GM21360 (cell line): ENCODE data around the gene SCAMP2.

ENCODE experiments used
- ATAC-seq: cut with Tn5 transposase; IDR thresholded peaks from one replicate; pipeline ENCODE4 v1.9.1; 2021; ENCODE audit warnings: mild to moderate bottlenecking, moderate library complexity; ENCODE audit not compliant: unreplicated experiment

Gene SCAMP2

DNA sequence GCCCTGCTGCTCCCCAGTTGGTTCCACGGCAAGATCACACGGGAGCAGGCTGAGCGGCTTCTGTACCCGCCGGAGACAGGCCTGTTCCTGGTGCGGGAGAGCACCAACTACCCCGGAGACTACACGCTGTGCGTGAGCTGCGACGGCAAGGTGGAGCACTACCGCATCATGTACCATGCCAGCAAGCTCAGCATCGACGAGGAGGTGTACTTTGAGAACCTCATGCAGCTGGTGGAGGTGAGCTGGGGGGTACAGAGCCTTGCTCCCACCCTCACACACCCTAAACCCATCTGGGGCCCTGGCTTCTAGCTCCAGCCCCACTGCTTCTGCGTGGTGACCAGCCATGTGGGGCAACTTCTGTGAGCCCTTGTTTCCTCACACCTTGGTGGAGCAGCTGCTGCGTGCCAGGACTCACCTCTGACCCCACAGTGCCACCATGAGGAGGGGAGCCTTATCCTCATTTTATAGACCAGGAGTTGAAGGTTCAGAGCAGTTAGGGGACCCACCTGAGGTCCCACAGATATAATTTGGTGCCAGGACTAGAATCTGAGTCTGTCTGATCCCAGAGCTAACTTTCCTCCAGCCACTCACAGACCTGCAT, 73.8 kb downstream of the SCAMP2 start:
- ATAC-seq = no peak

DNA sequence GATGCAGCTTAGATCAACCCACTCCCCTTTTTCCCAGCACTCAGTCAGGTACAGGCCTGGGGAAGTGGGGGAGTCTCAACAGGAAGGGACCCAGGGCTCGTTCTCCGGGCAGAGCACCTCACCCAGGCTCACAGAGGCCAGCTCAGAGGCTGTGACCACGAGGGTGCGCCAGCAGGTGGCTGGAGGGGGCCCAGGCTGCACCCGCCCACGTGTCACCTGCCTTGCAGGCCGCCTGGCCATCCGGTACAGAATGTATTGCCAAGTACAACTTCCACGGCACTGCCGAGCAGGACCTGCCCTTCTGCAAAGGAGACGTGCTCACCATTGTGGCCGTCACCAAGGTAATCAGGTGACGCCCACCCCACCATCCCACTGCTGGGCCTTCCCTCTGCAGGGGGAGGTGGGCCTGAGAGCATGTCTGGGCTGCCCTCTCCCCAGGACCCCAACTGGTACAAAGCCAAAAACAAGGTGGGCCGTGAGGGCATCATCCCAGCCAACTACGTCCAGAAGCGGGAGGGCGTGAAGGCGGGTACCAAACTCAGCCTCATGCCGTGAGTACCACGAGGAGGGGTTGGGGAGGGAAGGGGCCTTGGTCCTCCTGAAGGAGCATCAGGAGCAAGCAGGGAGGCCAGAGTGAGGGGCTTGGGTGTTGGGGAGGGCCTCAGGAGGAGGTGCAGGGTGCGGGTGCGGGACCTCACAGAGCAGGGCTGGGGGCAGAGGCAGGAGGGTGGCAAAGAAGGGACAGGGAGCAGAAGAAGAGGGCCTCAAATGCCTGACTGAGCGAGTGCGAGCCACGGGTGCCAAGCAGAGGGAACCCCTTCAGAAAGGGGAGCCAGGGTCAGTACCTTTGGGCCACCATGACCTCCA, 74.5 kb downstream of the SCAMP2 start:
- no peak for ATAC-seq

DNA sequence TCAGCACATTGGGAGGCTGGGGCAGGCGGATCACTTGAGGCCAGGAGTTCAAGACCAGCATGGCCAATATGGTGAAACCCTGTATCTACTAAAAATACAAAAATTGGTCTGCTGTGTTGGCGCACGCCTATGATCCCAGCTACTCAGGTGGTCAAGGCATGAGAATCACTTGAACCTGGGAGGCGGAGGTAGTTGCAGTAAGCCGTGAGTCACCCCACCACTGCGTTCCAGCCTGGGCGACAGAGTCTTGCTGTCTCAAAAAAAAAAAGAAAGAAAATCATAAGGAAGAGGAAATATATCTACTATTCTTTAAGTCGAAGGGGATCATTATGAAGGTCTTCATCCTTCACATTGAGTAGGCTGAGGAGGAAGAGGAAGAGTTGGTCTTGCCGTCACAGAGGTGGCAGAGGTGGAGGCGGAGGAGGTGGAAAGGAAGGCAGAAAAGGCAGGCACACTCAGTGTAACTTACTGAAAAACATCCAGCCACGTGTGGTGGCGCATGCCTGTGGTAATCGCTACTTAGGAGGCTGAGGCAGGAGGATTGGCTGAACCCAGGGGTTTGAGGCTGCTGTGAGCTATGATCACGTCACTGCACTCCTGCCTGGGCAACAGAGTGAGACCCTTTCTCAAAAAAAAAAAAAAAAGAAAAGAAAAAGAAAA, 77.1 kb downstream of the SCAMP2 start:
- no peak for ATAC-seq

DNA sequence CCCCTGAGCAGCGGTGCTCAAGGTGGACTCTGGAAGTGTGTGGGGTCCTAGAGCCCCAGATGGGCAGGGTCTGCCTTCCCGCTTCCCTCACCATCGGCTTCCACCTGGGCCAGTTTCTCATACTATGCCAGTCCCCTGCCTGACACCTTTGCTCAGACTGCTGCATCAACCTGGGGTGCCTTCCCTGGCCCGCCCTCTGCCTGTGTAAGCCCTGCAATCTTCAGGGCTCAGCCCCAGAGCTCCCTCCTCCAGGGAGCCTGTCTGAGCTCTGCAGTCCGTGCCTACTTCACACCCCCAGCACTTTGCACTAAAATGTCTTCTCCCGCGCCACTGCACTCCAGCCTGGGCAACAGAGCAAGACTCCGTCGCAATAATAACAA, 78.2 kb downstream of the SCAMP2 start:
- no peak for ATAC-seq

DNA sequence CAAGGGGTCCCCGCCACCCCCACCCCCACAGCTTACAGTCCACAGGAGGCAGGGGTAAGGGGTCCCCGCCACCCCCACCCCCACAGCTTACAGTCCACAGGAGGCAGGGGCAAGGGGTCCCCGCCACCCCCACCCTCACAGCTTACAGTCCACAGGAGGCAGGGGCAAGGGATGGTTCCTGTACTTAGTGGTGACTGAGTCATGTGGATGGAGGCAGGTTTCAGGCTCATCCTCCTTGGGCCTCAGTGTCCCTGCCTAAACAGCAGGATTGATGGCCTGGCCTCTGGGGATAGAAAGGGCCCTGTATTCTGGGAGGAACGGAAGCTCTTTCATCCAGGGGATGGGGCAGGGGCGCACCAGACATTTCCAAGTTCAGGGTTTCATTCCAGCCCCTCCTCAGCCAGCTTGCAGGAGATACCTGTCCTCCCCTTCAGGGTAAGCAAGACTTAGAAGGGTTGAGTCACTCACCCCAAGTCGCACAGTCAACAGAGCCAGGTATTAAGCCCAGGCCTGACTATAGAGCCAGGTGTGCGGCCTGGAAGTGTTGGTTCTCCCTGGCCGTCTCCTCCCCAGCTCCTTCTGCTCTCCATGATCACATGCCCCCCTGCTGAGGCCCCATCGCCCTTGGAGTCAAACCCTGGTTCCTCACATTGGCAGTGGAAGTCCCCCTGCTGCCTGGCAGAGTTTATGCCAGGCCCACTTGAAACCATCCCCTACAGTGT, 78.8 kb downstream of the SCAMP2 start:
- ATAC-seq = no peak
